HEK293T (cell line): ENCODE measurements around the gene RBP5.

Experiments used
- BHLHE40 ChIP-seq: fragments of 450-650 bp; IDR thresholded peaks from 2 replicates; pipeline ENCODE4 v1.6.1; 2016; ENCODE audit warnings: mild to moderate bottlenecking, moderate library complexity, borderline replicate concordance
- FOXA1 ChIP-seq: fragments of 450-650 bp; IDR thresholded peaks from 2 replicates; pipeline ENCODE4 v1.6.1; 2016; ENCODE audit warnings: mild to moderate bottlenecking
- SP1 ChIP-seq: fragments of 450-650 bp; IDR thresholded peaks from 2 replicates; pipeline ENCODE4 v1.6.1; 2017
- SUZ12 ChIP-seq: fragments of 450-650 bp; IDR thresholded peaks from 2 replicates; pipeline ENCODE4 v1.6.1; 2016; ENCODE audit warnings: mild to moderate bottlenecking
- ZNF384 ChIP-seq: fragments of 450-650 bp; IDR thresholded peaks from 2 replicates; pipeline ENCODE4 v1.6.1; 2016

DNA sequence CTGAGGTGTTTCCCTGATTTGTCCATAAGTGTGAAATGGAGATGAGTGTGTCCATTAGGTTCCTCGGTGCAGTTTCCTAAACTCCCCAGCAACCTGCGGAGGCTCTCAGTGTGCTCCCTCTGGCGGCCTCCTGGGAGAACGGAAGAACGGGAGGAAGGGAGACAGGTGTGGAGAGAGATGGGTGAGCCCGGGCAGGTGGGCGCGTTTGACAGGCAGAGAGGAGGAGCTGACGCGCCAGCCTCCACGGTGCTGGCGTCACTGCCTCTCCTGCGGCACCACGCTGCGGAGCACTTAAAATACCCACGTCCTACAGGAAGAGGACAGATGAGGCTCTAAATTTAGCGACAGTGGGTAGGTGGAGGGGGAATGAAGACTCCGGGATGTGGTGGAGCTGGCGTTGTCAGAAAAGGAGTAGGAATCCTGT lies 34.0 kb upstream of the RBP5 start:
- TF ChIP-seq SUZ12 (no peak), BHLHE40 (no peak), ZNF384 (no peak), FOXA1 (no peak), SP1 (no peak)
